ENCODE results near the gene TNFAIP8L2. TPM values are rescaled to one million over a fixed set of nuclear protein-coding genes. Genes with fewer than 3 reads are reported as not detected.
"Not testable (repeated sequence)": the region's sequence is repeated elsewhere in the genome, so short reads cannot be mapped to it uniquely, and the experiment has no call there.

TNFAIP8L2 gene
- total RNA-seq, 1 experiment from 2014 or later, result not detected

DNA sequence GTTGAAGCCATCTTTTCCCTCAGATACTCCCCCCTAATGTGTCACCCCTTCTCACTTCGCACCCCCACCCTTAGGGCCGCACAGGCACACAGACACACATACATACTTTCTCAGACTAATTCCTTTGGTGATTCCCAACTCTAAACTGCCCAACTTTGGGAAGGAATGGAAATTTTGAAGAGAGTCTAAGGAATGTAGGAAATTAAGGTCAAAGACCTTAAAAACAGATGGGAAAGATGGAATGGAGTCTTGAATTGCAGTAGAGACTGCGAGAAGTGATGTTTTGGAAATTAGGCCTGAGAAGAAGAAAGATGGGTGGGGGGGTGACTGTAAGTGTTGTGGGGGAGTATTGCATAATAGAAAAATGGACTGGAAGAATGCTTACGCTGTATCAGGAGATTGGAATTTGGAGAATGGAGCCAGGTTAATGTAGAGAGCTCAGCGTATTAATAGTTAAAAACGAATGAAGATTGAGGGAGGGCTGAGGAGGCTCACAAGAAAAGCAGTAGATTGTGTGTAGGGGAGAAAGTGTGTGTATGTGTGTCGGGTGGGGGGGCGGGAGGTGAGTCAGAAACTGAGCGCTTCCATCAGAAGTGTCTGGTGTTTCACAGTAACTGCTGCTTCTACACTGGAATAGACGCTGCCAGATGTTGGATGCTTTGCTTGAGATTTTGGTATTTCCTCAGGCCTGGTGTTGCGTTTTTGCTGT is 43.6 kb downstream of the TNFAIP8L2 start:
- DNase-seq, result no peak
- Histone ChIP-seq H3K27ac (ENCODE audit: insufficient read length, low read depth, low read length) (no peak overlapping the region), H4K20me1 (ENCODE audit: control insufficient read depth, insufficient read depth, insufficient read length) (no peaks in the 10 kb centered on the region)

DNA sequence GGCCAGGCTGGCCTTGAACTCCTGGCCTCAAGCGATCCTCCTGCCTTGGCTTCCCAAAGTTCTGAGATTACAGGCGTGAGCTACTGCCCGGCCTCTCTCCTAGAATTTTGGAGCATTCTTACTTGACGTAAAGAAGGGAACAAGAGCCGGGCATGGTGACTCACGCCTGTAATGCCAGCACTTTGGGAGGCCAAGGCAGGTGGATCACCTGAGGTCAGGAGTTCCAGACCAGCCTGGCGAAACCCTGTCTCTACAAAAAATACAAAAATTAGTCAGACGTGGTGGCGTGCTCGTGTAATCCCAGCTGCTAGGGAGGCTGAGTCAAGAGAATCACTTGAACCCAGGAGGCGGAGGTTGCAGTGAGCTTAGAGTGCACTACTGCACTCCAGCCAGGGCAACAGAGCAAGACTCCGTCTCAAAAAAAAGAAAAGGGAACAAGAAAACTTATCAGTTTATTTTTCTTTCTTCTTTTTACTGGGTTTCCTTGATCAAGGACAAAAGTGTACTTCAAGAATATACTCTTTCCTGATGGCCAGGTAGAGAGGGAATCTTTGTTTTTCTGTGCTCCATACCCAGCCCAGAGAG is 49.0 kb downstream of the TNFAIP8L2 start:
- H3K4me1 ChIP-seq (ENCODE audit: insufficient read depth, low read length); H3K9me3 ChIP-seq (ENCODE audit: control insufficient read depth, low read depth, low read length); H4K8ac ChIP-seq (replicated peaks; ENCODE audit: insufficient read length, low read depth, low read length); H3K27me3 Mint-ChIP-seq (ENCODE audit: low read depth); H2BK5ac ChIP-seq (ENCODE audit: insufficient read length, low read length); H3K27ac ChIP-seq (ENCODE audit: insufficient read length, low read depth, low read length); H3K9me3 Mint-ChIP-seq; H2BK20ac ChIP-seq (ENCODE audit: low read depth, low read length, poor library complexity, severe bottlenecking); H3K4me2 ChIP-seq (ENCODE audit: insufficient read depth, insufficient read length, low read length); H3K4me1 Mint-ChIP-seq; H3K9ac ChIP-seq (ENCODE audit: extremely low read depth, insufficient read length, low read length); H3K18ac ChIP-seq (ENCODE audit: insufficient read length, low read depth, low read length); H3T11ph ChIP-seq (ENCODE audit: low read length); H3K4ac ChIP-seq (ENCODE audit: low read depth, low read length); H3K14ac ChIP-seq (ENCODE audit: insufficient read depth, low read length); H2AFZ ChIP-seq (ENCODE audit: low read length); H3K27me3 ChIP-seq (ENCODE audit: insufficient read depth, low read length); H3K4me3 Mint-ChIP-seq; H3K23ac ChIP-seq (ENCODE audit: insufficient read length, low read depth, low read length); H2BK15ac ChIP-seq (ENCODE audit: low read depth, low read length); H3K23me2 ChIP-seq (ENCODE audit: insufficient read length, low read depth, low read length, poor library complexity, severe bottlenecking); H4K91ac ChIP-seq (ENCODE audit: insufficient read length, low read depth, low read length); H3K56ac ChIP-seq (ENCODE audit: insufficient read length, low read depth, low read length); DNase-seq; H2BK120ac ChIP-seq (ENCODE audit: low read depth, low read length, poor library complexity, severe bottlenecking); H2AK5ac ChIP-seq (ENCODE audit: insufficient read length, low read length); H4K5ac ChIP-seq (ENCODE audit: insufficient read length, low read depth, low read length); H4K20me1 ChIP-seq (ENCODE audit: control insufficient read depth, insufficient read depth, insufficient read length); H2BK12ac ChIP-seq (ENCODE audit: insufficient read length, low read depth, low read length): not testable (repeated sequence)
- Mint-ChIP-seq H3K27ac (peak overlapping the region in 1 of 3 experiments; percentile 42; a peak in 1 of 7 replicates), H3K36me3 (ENCODE audit: insufficient read depth in 1 of 3, low read depth in 3 of 3) (peaks cover 24 to 69% (median 56%) of the 10 kb centered on the region in 3 experiments)
- Histone ChIP-seq H3K79me2 (ENCODE audit: insufficient read depth, low read length) (peaks cover 22% of the 10 kb centered on the region), H3K79me1 (ENCODE audit: insufficient read depth, low read depth, low read length, poor library complexity, severe bottlenecking) (peaks cover 18% of the 10 kb centered on the region)
- no CpG with 5 or more reads among the region's 12 CpGs for WGBS (ENCODE audit: extremely low coverage, insufficient read length, low lambda C conversion rate)

More for the DNA sequence above, 43.6 kb downstream of the TNFAIP8L2 start:
- H4K8ac ChIP-seq (replicated peaks; ENCODE audit: insufficient read length, low read depth, low read length), result no peak overlapping the region
- peaks cover 20 to 23% of the 10 kb centered on the region in 2 experiments for H3K4me1 Mint-ChIP-seq
- no peak overlapping the region for H3K18ac ChIP-seq (ENCODE audit: insufficient read length, low read depth, low read length)
- H3K36me3 Mint-ChIP-seq (ENCODE audit: insufficient read depth in 1 of 3, low read depth in 3 of 3), result peaks cover 9 to 36% (median 21%) of the 10 kb centered on the region in 3 experiments; a peak in 6 of 7 replicates
- no peaks in the 10 kb centered on the region for H3K4me1 ChIP-seq (ENCODE audit: insufficient read depth, low read length)
- H3K27ac Mint-ChIP-seq, result peak overlapping the region; percentile 95 to 99 (median 99); a peak in 5 of 7 replicates
- peaks cover 2% of the 10 kb centered on the region; the same call in 1 of the 2 replicates for H3K27me3 Mint-ChIP-seq (ENCODE audit: low read depth)
- H4K91ac ChIP-seq (ENCODE audit: insufficient read length, low read depth, low read length), result no peak overlapping the region
- peak overlapping the region; percentile 94 to 99 for H3K4me3 Mint-ChIP-seq
- no peak overlapping the region for H2BK15ac ChIP-seq (ENCODE audit: low read depth, low read length)
- peaks cover 6% of the 10 kb centered on the region for H3K23me2 ChIP-seq (ENCODE audit: insufficient read length, low read depth, low read length, poor library complexity, severe bottlenecking)
- no peaks in the 10 kb centered on the region for H3K27me3 ChIP-seq (ENCODE audit: insufficient read depth, low read length)
- H3K23ac ChIP-seq (ENCODE audit: insufficient read length, low read depth, low read length), result no peak overlapping the region
- H3K79me2 ChIP-seq (ENCODE audit: insufficient read depth, low read length), result peaks cover 36% of the 10 kb centered on the region
- TF ChIP-seq, protein P1, sequence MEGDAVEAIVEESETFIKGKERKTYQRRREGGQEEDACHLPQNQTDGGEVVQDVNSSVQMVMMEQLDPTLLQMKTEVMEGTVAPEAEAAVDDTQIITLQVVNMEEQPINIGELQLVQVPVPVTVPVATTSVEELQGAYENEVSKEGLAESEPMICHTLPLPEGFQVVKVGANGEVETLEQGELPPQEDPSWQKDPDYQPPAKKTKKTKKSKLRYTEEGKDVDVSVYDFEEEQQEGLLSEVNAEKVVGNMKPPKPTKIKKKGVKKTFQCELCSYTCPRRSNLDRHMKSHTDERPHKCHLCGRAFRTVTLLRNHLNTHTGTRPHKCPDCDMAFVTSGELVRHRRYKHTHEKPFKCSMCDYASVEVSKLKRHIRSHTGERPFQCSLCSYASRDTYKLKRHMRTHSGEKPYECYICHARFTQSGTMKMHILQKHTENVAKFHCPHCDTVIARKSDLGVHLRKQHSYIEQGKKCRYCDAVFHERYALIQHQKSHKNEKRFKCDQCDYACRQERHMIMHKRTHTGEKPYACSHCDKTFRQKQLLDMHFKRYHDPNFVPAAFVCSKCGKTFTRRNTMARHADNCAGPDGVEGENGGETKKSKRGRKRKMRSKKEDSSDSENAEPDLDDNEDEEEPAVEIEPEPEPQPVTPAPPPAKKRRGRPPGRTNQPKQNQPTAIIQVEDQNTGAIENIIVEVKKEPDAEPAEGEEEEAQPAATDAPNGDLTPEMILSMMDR (conservative IDR thresholded peaks at IDR 0.05), result no peak
- no peak overlapping the region for H2AK5ac ChIP-seq (ENCODE audit: insufficient read length, low read length)
- peak overlapping the region; percentile 93 for H3K9ac ChIP-seq (ENCODE audit: extremely low read depth, insufficient read length, low read length)
- H3K14ac ChIP-seq (ENCODE audit: insufficient read depth, low read length), result no peak overlapping the region
- no CpG with 5 or more reads among the region's 11 CpGs for WGBS (ENCODE audit: extremely low coverage, insufficient read length, low lambda C conversion rate)
- no peak overlapping the region for H3K56ac ChIP-seq (ENCODE audit: insufficient read length, low read depth, low read length)
- H2BK5ac ChIP-seq (ENCODE audit: insufficient read length, low read length), result no peak overlapping the region
- H3T11ph ChIP-seq (ENCODE audit: low read length), result no peak overlapping the region
- H2AFZ ChIP-seq (ENCODE audit: low read length), result no peak overlapping the region
- H2BK12ac ChIP-seq (ENCODE audit: insufficient read length, low read depth, low read length), result no peak overlapping the region
- H4K5ac ChIP-seq (ENCODE audit: insufficient read length, low read depth, low read length), result no peak overlapping the region
- H2BK120ac ChIP-seq (ENCODE audit: low read depth, low read length, poor library complexity, severe bottlenecking), result no peak overlapping the region
- H2BK20ac ChIP-seq (ENCODE audit: low read depth, low read length, poor library complexity, severe bottlenecking), result no peak overlapping the region
- peaks cover 3% of the 10 kb centered on the region for H3K79me1 ChIP-seq (ENCODE audit: insufficient read depth, low read depth, low read length, poor library complexity, severe bottlenecking)
- no peak overlapping the region for H3K4ac ChIP-seq (ENCODE audit: low read depth, low read length)
- peak overlapping the region; percentile 97 for H3K4me2 ChIP-seq (ENCODE audit: insufficient read depth, insufficient read length, low read length)
- no peaks in the 10 kb centered on the region for H3K9me3 ChIP-seq (ENCODE audit: control insufficient read depth, low read depth, low read length)
- peaks cover 2% of the 10 kb centered on the region in 2 experiments; a peak in 2 of 5 replicates for H3K9me3 Mint-ChIP-seq
